LNCaP clone FGC (cell line): ENCODE data around the gene CNTN4.

Experiments used
- DNase-seq: peaks from one replicate; pipeline ENCODE4 v3.0.0-alpha.2; 2011; ENCODE audit warnings: low read depth
- H3K4me3 ChIP-seq: 2 replicates; pipeline ENCODE4 v1.5.1; 2011; ENCODE audit warnings: mild to moderate bottlenecking, low read depth, low read length, control low read depth
- CTCF ChIP-seq: IDR thresholded peaks from 2 replicates; pipeline ENCODE4 v1.5.1; 2012; ENCODE audit warnings: mild to moderate bottlenecking; ENCODE audit not compliant: control insufficient read depth, insufficient read depth; ENCODE audit errors: extremely low read depth

CNTN4 gene

GRCh38 chr3:3101660-3102458, 1003.2 kb downstream of the CNTN4 start:
- no peak for TF ChIP-seq CTCF
- no peak for DNase-seq
- H3K4me3 ChIP-seq, result no peak overlapping the region

- H3K4me3 ChIP-seq, result no peak overlapping the region
- no peak for TF ChIP-seq CTCF
- no peak for DNase-seq
These were observed 1004.1 kb downstream of the CNTN4 start for GRCh38 chr3:3102751-3103150.

GRCh38 chr3:3105246-3105645, 1006.6 kb downstream of the CNTN4 start:
- no peak for TF ChIP-seq CTCF
- DNase-seq, result no peak
- H3K4me3 ChIP-seq, result no peak overlapping the region

- no peak for TF ChIP-seq CTCF
- H3K4me3 ChIP-seq, result no peak overlapping the region
- DNase-seq, result no peak
These were observed 1007.1 kb downstream of the CNTN4 start for GRCh38 chr3:3105815-3106214.

- no peak overlapping the region for H3K4me3 ChIP-seq
- no peak for DNase-seq
- TF ChIP-seq CTCF, result no peak
These were observed 1008.5 kb downstream of the CNTN4 start for GRCh38 chr3:3107181-3107580.
